ENCODE results near the gene HMGA1.

DNA sequence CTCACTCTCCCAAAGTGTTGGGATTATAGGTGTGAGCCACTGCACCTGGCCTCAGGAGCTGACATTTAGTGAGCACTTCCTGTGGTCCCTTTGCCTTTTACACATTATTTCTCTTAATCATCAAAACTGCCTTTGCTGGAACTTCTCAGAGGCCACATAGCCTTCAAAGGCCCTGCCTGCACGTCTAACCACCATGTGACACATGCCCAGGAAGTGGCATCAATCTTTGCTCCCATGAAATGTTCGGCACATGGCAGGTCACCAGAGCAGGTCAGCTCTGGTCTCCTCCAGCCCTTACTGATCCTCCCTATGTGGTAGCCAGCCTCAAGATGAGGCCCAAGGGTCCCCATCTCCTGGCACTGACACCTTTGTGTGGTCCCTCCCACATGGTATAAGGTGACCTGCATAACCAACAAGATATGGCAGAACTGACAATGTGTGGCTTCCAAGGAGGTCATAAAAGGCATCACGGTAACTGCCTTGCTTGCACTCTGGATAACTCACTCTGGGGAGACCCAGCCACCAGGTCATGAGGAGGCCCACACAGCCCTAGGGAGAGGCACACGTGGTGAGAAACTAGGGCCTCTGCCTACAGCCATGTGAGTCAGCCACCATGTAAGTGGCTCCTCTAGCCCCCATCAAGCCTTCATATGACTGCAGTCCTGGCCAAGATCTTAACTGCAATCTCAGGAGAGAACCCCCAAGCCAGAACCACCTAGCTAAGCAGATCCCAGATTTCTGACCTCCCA is 28.8 kb upstream of the HMGA1 start:
- no peak for TF ChIP-seq POLR2A (IDR thresholded peaks at IDR 0.05)
- TF ChIP-seq, protein P1, sequence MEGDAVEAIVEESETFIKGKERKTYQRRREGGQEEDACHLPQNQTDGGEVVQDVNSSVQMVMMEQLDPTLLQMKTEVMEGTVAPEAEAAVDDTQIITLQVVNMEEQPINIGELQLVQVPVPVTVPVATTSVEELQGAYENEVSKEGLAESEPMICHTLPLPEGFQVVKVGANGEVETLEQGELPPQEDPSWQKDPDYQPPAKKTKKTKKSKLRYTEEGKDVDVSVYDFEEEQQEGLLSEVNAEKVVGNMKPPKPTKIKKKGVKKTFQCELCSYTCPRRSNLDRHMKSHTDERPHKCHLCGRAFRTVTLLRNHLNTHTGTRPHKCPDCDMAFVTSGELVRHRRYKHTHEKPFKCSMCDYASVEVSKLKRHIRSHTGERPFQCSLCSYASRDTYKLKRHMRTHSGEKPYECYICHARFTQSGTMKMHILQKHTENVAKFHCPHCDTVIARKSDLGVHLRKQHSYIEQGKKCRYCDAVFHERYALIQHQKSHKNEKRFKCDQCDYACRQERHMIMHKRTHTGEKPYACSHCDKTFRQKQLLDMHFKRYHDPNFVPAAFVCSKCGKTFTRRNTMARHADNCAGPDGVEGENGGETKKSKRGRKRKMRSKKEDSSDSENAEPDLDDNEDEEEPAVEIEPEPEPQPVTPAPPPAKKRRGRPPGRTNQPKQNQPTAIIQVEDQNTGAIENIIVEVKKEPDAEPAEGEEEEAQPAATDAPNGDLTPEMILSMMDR (IDR thresholded peaks at IDR 0.05) = no peak

Data from body of pancreas (tissue), 4 donors.